DMS114 treated with DMSO at 0.1 percent for 48 hours (cell line): Measurements from ENCODE around the gene JAK3.
"Not testable (repeated sequence)": the region's sequence is repeated elsewhere in the genome, so short reads cannot be mapped to it uniquely, and the experiment has no call there.

ENCODE experiments used
- DNase-seq: peaks from one replicate; lab custom pipeline; 2025; ENCODE audit not compliant: unreplicated experiment; lab: John Stamatoyannopoulos, UW

JAK3 gene

DNA sequence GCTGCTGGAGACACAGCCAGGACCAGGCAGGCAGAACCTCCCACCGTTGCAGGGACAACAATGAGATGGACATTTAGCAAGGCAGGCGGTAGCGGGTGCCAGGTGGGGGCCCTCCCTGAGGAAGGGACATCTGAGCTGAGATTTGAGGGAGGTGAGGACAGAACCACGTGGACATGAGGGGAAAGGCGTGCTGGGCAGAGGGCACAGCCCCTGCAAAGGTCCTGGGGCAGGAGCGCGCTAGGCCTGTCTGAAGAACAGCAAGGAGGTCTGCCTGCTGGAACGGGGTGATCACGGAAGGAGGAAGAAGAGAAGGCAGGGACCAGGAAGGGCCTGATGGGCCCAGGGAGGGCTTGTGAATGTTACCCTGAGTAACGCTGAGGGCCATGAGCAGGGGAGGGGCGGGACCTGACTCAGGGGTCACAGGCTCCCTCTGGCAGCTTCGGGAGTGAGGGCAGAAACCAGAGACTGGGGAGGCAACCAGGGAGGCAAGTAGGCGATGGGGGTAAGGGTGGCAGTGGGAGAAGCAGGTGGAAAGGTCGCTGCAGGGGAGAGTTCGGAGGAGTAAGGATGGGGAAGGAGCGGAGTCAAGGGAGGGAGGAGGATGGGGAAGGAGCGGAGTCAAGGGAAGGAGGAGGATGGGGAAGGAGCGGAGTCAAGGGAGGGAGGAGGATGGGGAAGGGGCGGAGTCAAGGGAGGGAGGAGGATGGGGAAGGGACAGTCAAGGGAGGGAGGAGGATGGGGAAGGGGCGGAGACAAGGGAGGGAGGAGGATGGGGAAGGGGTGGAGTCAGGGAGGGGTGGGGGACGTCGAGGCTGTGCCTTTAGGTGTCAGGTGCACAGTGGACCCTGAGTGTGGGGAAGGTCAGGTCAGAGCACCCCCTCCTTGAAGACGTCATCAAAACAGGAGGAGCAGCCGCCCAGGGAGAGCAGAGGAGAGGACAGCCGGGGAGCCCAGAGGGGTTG is 68.5 kb downstream of the JAK3 start:
- no peak for DNase-seq

DNA sequence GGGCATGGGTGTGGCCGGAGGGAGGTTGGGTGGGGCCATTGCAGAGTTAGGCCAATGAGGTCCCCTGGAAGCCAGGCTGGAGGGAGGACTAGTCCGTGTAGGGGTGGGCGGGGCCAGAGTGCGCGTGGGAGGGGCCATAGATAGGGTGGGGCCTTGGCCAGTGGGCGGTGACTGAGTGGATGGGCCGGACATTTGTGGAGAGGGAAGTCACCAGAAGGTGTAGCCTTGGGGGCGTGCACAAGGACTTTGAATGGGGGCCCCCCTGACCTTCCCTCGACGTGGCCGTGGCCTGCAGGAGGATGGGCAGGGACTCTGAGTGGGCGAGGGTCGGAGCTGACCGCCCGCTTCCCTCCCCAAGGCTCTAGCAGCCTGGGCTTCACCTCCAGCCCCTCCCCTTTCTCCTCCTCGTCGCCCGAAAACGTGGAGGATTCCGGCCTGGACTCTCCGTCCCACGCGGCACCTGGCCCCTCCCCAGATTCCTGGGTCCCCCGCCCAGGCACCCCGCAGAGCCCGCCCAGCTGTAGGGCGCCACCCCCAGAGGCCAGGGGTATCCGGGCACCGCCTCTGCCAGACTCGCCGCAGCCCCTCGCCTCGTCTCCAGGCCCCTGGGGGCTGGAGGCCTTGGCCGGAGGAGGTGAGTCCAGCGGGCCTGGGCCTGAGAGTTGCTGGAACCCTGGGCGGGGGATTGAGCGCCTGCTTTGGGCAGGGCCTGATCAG is 69.4 kb downstream of the JAK3 start:
- DNase-seq = no peak

GRCh38 chr19:17777840-17778239 is 69.9 kb downstream of the JAK3 start:
- not testable (repeated sequence) for DNase-seq

- DNase-seq = no peak
Observed at GRCh38 chr19:17775991-17776803, 71.6 kb downstream of the JAK3 start.

GRCh38 chr19:17775245-17775927 is 72.4 kb downstream of the JAK3 start:
- DNase-seq = no peak
